HepG2 (cell line): ENCODE measurements around the gene HS3ST5. TPM values are rescaled to one million over a fixed set of nuclear protein-coding genes. Genes with fewer than 3 reads are reported as not detected.

ENCODE experiments used
- CCDC6 ChIP-seq: sonication (generic); formaldehyde crosslinking; IDR thresholded peaks from 2 replicates; pipeline ENCODE4 v1.8.1; 2022; ENCODE audit warnings: mild to moderate bottlenecking, missing genetic modification reagents, moderate library complexity
- CHD2 ChIP-seq: IDR thresholded peaks from 2 replicates; pipeline ENCODE4 v1.6.1; 2011; ENCODE audit warnings: low read depth, low read length, improper control_type of control experiment
- ELF1 ChIP-seq: sonication (generic); formaldehyde crosslinking; IDR thresholded peaks from 2 replicates; pipeline ENCODE4 v1.4.0; 2020; ENCODE audit warnings: missing genetic modification reagents
- EP300 ChIP-seq, 3 experiments: sonication (generic) in 1 of 3; formaldehyde crosslinking in 1 of 3; IDR thresholded peaks; 2 replicates each; pipeline versions ENCODE4 v1.5.1 to v1.6.1; 2011 to 2020; ENCODE audit warnings: low read depth in 2 of 3, low read length in 2 of 3, borderline replicate concordance in 1 of 3, improper control_type of control experiment in 1 of 3, mild to moderate bottlenecking in 1 of 3, missing genetic modification reagents in 1 of 3, moderate library complexity in 1 of 3
- NR2F6 ChIP-seq, 2 experiments: IDR thresholded peaks; 2 replicates each; pipeline ENCODE4 v1.6.1; 2016; ENCODE audit warnings: antibody characterized with exemption in 1 of 2, mild to moderate bottlenecking in 1 of 2
- ZFP41 ChIP-seq: sonication (generic); formaldehyde crosslinking; IDR thresholded peaks from 2 replicates; pipeline ENCODE4 v1.4.0; 2020; ENCODE audit warnings: mild to moderate bottlenecking, missing genetic modification reagents, borderline replicate concordance
- ZFP90 ChIP-seq: sonication (generic); formaldehyde crosslinking; IDR thresholded peaks from 2 replicates; pipeline ENCODE4 v1.8.0; 2022; ENCODE audit warnings: missing genetic modification reagents, mild to moderate bottlenecking, inconsistent platforms, borderline replicate concordance
- ZNF333 ChIP-seq: sonication (generic); formaldehyde crosslinking; IDR thresholded peaks from 2 replicates; pipeline ENCODE4 v1.4.0; 2020; ENCODE audit warnings: mild to moderate bottlenecking, missing genetic modification reagents, borderline replicate concordance
- ZNF33B ChIP-seq: sonication (generic); formaldehyde crosslinking; IDR thresholded peaks from 2 replicates; pipeline ENCODE4 v1.5.1; 2020; ENCODE audit warnings: mild to moderate bottlenecking, missing genetic modification reagents
- ZNF672 ChIP-seq: sonication (generic); formaldehyde crosslinking; IDR thresholded peaks from 2 replicates; pipeline ENCODE4 v1.8.1; 2022; ENCODE audit warnings: missing genetic modification reagents
- ZNF777 ChIP-seq: sonication (generic); formaldehyde crosslinking; IDR thresholded peaks from 2 replicates; pipeline ENCODE4 v1.4.0; 2020; ENCODE audit warnings: missing genetic modification reagents
- polyA plus RNA-seq, 8 experiments: library from polyadenylated mRNA; depleted of rRNA in 3 of 8; stranded (reverse) in 7 of 8; unstranded in 1 of 8; fragments of >200 nt; fragmentation: Illumina TruSeq in 4 of 8; extraction: Trizol in 4 of 8; gene quantifications; 2 replicates each; pipeline versions ENCODE4 v1.2.1 to v1.2.3, GENCODE V29; 2011 to 2016; ENCODE audit warnings: low read depth in 4 of 8, missing spikeins in 1 of 8, mixed read lengths in 1 of 8; ENCODE audit not compliant: insufficient read depth in 1 of 8
- total RNA-seq, 5 experiments: library from RNA; depleted of rRNA; stranded (reverse); fragments of >200 nt; fragmentation: Illumina TruSeq; extraction: Trizol; gene quantifications; 2 replicates each; pipeline ENCODE4 v1.2.3, GENCODE V29; 2016; ENCODE audit warnings: low read depth in 1 of 5
- TF ChIP-seq, protein P1 (sequence below): sonication (generic); formaldehyde crosslinking; IDR thresholded peaks from 2 replicates; pipeline ENCODE4 v1.4.0; 2020; ENCODE audit warnings: missing genetic modification reagents
- TF ChIP-seq, protein P2 (sequence below): sonication (generic); formaldehyde crosslinking; IDR thresholded peaks from 2 replicates; pipeline ENCODE4 v1.5.0; 2020; ENCODE audit warnings: mild to moderate bottlenecking, missing genetic modification reagents, moderate library complexity
- TF ChIP-seq, protein P3 (sequence below): sonication (generic); formaldehyde crosslinking; IDR thresholded peaks from 2 replicates; pipeline ENCODE4 v1.4.0; 2020; ENCODE audit warnings: missing genetic modification reagents, borderline replicate concordance
- TF ChIP-seq, protein P4 (sequence below): sonication (generic); formaldehyde crosslinking; IDR thresholded peaks from 2 replicates; pipeline ENCODE4 v1.9.0; 2021; ENCODE audit warnings: missing genetic modification reagents, borderline replicate concordance
- TF ChIP-seq, protein P5 (sequence below): sonication (generic); formaldehyde crosslinking; IDR thresholded peaks from 2 replicates; pipeline ENCODE4 v1.4.0; 2020; ENCODE audit warnings: low read depth, missing genetic modification reagents

Gene HS3ST5
- total and polyA plus RNA-seq, 2 of the 13 experiments (the other 11 are each of a cell fraction or from before 2014, with no cell fraction given): 1.1 to 1.6 TPM

DNA sequence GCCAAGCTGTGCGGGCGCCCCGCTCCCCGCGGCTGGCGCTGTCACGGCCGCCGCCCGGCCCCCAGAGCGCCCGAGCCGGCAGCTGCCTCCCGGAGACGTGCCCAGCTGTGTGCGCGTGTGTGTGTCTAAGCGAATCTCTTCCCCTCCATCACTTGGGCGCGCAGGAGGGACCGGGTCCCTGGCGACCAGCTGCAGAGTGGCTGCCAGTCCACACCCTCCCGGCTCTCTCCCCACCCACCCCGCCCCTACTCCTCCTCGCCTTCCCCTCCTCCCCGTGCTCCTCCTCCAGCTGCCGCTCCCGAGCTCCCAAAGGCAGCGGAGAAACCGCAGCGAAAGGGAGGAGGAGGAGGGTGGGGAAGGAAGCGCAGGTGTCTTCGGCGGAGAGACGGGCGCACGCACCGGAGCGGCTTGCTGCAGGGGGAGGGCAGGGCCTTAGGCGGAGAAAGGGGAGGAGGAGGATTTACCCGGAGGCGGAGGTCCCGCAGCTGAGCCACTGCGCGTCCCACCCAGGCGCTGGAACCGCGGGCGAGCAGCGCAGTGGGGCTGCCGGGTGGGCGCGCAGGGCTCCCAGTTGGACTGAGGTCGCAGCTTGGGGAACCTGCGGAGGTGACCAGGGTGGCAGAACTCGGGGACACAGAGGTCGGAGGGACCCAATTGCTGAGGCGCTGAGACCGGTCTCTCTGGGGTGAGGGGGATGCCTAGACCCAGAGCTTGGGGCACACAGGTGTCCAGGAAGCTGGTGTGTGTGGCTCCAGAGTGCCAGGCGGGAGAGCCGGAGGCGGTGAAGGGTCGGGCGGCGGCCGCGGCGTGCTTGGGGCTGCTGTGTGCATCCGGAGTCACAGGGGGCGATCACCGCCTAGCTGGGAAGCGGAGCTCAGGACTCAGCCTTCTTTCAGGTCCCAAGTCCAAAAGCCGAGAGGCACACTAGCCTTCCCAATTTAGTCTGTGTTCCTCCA is at the start of gene HS3ST5 (continued):
- TF ChIP-seq ZNF333 (CRISPR knock-in tag) (no peak), ELF1 (CRISPR knock-in tag) (no peak; the same call in 1 of the 2 replicates), ZNF777 (CRISPR knock-in tag) (no peak; the same call in 1 of the 2 replicates), CCDC6 (peak; percentile 13; the same call in 1 of the 2 replicates), NR2F6 (IDR thresholded peaks at IDR 0.05) (no peak), NR2F6 (CRISPR knock-in tag; IDR thresholded peaks at IDR 0.05) (no peak), ZFP41 (CRISPR knock-in tag) (no peak), EP300 (IDR thresholded peaks at IDR 0.05; ENCODE audit: low read depth in 2 of 2, low read length in 2 of 2) (no peak), EP300 (CRISPR knock-in tag; IDR thresholded peaks at IDR 0.05; ENCODE audit: borderline replicate concordance) (no peak), ZNF672 (CRISPR knock-in tag) (no peak), ZFP90 (CRISPR knock-in tag) (peak; percentile 31; the same call in 1 of the 2 replicates), ZNF33B (CRISPR knock-in tag) (no peak), CHD2 (no peak)
- TF ChIP-seq, protein P1, sequence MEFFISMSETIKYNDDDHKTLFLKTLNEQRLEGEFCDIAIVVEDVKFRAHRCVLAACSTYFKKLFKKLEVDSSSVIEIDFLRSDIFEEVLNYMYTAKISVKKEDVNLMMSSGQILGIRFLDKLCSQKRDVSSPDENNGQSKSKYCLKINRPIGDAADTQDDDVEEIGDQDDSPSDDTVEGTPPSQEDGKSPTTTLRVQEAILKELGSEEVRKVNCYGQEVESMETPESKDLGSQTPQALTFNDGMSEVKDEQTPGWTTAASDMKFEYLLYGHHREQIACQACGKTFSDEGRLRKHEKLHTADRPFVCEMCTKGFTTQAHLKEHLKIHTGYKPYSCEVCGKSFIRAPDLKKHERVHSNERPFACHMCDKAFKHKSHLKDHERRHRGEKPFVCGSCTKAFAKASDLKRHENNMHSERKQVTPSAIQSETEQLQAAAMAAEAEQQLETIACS (CRISPR knock-in tag): no peak
- TF ChIP-seq, protein P2, sequence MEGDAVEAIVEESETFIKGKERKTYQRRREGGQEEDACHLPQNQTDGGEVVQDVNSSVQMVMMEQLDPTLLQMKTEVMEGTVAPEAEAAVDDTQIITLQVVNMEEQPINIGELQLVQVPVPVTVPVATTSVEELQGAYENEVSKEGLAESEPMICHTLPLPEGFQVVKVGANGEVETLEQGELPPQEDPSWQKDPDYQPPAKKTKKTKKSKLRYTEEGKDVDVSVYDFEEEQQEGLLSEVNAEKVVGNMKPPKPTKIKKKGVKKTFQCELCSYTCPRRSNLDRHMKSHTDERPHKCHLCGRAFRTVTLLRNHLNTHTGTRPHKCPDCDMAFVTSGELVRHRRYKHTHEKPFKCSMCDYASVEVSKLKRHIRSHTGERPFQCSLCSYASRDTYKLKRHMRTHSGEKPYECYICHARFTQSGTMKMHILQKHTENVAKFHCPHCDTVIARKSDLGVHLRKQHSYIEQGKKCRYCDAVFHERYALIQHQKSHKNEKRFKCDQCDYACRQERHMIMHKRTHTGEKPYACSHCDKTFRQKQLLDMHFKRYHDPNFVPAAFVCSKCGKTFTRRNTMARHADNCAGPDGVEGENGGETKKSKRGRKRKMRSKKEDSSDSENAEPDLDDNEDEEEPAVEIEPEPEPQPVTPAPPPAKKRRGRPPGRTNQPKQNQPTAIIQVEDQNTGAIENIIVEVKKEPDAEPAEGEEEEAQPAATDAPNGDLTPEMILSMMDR (CRISPR knock-in tag): peak; percentile 89
- TF ChIP-seq, protein P3, sequence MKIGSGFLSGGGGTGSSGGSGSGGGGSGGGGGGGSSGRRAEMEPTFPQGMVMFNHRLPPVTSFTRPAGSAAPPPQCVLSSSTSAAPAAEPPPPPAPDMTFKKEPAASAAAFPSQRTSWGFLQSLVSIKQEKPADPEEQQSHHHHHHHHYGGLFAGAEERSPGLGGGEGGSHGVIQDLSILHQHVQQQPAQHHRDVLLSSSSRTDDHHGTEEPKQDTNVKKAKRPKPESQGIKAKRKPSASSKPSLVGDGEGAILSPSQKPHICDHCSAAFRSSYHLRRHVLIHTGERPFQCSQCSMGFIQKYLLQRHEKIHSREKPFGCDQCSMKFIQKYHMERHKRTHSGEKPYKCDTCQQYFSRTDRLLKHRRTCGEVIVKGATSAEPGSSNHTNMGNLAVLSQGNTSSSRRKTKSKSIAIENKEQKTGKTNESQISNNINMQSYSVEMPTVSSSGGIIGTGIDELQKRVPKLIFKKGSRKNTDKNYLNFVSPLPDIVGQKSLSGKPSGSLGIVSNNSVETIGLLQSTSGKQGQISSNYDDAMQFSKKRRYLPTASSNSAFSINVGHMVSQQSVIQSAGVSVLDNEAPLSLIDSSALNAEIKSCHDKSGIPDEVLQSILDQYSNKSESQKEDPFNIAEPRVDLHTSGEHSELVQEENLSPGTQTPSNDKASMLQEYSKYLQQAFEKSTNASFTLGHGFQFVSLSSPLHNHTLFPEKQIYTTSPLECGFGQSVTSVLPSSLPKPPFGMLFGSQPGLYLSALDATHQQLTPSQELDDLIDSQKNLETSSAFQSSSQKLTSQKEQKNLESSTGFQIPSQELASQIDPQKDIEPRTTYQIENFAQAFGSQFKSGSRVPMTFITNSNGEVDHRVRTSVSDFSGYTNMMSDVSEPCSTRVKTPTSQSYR: no peak
- TF ChIP-seq, protein P4, sequence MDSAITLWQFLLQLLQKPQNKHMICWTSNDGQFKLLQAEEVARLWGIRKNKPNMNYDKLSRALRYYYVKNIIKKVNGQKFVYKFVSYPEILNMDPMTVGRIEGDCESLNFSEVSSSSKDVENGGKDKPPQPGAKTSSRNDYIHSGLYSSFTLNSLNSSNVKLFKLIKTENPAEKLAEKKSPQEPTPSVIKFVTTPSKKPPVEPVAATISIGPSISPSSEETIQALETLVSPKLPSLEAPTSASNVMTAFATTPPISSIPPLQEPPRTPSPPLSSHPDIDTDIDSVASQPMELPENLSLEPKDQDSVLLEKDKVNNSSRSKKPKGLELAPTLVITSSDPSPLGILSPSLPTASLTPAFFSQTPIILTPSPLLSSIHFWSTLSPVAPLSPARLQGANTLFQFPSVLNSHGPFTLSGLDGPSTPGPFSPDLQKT (CRISPR knock-in tag): no peak
- TF ChIP-seq, protein P5, sequence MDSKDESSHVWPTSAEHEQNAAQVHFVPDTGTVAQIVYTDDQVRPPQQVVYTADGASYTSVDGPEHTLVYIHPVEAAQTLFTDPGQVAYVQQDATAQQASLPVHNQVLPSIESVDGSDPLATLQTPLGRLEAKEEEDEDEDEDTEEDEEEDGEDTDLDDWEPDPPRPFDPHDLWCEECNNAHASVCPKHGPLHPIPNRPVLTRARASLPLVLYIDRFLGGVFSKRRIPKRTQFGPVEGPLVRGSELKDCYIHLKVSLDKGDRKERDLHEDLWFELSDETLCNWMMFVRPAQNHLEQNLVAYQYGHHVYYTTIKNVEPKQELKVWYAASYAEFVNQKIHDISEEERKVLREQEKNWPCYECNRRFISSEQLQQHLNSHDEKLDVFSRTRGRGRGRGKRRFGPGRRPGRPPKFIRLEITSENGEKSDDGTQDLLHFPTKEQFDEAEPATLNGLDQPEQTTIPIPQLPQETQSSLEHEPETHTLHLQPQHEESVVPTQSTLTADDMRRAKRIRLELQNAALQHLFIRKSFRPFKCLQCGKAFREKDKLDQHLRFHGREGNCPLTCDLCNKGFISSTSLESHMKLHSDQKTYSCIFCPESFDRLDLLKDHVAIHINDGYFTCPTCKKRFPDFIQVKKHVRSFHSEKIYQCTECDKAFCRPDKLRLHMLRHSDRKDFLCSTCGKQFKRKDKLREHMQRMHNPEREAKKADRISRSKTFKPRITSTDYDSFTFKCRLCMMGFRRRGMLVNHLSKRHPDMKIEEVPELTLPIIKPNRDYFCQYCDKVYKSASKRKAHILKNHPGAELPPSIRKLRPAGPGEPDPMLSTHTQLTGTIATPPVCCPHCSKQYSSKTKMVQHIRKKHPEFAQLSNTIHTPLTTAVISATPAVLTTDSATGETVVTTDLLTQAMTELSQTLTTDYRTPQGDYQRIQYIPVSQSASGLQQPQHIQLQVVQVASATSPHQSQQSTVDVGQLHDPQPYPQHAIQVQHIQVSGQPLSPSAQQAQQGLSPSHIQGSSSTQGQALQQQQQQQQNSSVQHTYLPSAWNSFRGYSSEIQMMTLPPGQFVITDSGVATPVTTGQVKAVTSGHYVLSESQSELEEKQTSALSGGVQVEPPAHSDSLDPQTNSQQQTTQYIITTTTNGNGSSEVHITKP (CRISPR knock-in tag): no peak
